GM19397 (cell line): Measurements from ENCODE around the gene MANSC1.

Source experiments
- ATAC-seq: cut with Tn5 transposase; IDR thresholded peaks from one replicate; pipeline ENCODE4 v1.9.1; 2021; ENCODE audit warnings: mild to moderate bottlenecking, moderate library complexity; ENCODE audit not compliant: unreplicated experiment

Gene MANSC1

GRCh38 chr12:12349711-12350665 lies at the start of gene MANSC1:
TSS of gene MANSC1 (minus strand) at chr12:12350242. CDS start at chr12:12343314, 6,928 bp downstream.
- ATAC-seq: no peak

DNA sequence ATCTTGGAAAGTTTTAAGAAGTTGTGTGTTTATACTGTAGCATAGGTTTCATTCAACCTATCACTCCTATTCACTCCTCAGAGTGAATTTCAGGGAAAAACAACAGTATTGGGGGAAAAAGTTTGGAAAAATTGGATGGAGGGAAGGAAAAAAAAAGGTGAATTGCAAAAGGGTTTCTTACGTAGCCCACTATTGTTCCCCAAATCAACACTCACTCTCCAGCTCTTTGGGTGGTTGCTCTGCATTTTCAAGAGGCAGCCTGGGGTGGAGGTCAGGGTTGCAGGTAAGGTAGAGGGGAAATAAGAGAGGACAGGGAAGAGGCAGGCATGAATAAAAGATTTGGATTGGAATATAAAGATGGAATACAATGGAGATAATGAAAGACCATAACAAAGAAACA lies 49.1 kb upstream of the MANSC1 start:
- no peak for ATAC-seq

DNA sequence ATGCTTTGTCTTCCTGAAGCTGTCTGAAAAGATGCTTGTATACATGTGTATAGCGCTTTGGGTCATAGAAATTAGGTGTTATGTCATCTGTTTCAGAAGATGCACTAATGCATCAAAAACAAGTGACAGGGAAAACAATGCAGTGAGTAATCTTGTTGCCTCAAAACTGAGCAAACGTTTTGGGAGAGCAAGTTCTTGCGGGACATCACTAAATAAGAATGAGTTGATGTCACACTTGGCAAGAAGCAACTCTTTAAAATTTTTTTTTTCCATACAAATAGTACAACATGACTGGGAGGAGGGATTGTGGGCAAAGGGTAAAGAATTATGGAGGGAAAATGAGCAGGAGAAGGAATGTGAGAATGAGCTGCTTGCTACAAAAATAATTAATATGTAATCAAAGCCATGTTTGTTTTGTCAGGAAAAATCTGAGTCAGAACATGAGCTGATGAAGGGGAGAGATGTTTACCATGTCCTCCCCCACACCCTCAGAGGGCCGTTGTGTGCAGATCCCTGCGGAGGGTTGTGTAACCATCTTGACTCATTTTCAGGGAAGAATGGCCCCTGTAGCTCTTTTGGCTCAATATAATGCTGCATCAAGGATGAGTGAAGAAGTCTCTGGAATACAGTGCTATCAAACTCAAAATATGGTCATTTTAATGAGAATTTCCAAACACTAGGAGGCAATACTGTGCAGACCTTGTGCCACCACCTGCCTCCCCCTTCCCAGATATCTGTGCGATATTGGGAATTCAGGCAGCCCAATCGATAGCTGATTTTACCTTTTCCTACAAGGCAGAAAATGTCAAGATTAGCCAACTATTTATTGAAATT lies 48.2 kb upstream of the MANSC1 start:
- no peak for ATAC-seq

GRCh38 chr12:12397184-12397583 lies 47.1 kb upstream of the MANSC1 start:
- ATAC-seq: no peak

DNA sequence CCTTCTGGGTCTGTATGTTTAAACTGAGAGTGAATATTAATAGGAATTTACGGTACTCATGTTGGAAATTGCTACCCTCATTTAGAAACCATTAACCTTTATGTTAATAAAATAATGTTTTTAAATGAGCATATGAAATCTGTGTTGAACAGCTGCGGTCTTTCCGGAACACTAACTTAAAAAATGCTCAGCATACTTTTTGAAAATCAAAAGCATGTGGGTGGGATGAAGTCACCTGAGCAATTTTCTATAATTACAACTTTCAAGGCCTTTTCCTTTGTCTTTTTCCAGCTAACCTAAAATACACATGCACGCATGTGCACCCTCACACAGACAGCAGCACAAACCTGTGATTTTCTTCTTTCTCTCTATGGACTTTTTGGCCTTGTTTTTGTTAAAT lies 46.7 kb upstream of the MANSC1 start:
- ATAC-seq: no peak

DNA sequence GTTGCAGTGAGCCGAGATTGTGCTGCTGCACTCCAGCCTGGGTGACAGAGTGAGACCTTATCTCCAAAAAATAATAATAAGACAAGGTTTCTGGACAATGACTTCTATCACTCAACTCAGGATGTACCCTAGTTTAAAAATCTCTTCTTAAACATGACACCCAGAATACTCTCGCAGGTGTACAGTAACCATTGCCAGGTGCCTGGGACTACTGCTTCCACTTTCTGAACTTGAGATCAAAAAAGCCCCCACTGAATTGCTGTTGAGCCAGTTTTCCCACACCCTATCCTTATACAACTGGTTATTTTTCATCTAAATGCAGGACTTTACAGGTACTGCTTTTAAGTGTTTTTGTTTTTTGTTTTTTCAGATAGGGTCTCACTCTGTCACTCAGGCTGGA lies 43.1 kb upstream of the MANSC1 start:
- ATAC-seq: no peak

GRCh38 chr12:12392413-12392812 lies 42.4 kb upstream of the MANSC1 start:
- no peak for ATAC-seq

DNA sequence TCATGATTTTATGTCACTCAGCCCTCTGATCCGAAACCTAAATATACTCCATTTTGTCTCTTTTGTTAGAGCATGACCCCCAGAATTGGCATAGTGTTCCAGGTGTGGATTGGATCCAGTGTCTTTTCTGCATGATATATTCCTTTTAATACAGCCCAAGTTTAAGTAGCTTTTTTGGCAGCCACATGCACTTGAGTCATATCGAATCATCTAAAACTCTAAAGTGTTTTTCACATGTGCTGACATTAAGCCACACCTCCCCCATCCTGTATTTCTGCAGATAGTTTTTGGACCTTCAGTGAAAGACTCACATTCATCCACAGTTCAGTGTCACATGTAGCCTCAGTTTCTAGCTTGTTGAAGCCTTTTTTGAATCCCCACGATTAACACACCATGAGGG lies 37.5 kb upstream of the MANSC1 start:
- ATAC-seq: no peak

DNA sequence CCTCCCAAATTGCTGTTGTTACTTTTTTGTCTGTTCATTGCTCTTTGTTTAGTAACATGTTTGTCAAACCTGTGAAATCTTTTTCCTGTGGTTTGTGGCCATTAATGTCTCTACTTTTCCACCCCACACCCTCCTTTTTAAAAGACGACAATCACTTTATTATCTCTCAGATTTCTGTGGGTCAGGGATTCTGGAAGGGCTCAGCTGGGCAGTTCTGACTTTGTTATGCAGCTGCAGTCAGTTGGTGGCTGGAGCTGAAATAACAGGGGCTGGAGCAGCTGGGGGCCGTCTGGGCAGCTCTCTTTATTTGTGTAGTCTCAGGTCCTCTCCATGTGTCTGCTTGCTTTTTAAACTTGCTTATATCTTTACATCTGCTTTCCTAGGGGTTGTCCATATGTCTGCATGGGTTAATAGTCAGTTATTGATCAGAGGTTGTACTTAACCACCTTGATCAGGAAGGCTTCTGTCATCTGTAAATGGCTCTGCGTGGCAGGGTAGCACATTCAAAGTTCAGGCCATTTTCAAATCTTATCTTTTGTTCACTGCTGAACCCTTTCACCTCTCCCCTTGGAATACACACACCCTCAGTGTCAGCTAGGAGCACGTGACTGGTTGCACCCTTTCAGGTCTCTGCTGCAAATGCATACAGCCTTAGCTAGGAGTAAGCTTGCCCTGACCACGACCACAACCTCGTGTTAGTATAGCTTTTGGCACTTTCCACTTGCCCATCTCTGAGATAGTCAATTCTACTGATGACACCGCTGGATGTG lies 34.7 kb upstream of the MANSC1 start:
- no peak for ATAC-seq

DNA sequence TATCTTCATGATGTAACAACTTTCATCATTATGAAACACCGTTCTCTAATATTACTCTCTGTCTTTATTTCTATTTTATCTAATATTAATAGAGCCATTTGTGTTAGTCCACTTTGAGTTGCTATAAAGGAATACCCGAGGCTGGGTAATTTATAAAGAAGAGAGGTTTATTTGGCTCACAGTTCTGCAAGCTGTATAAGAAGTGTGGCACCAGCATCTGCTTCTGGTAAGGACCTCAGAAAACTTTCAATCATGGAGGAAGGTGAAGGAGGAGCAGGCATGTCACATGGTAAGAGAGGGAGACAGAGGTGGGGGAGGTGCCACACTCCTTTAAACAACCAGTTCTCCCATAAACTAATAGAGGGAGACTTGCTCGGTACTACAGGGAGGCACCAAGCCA lies 31.9 kb upstream of the MANSC1 start:
- no peak for ATAC-seq

DNA sequence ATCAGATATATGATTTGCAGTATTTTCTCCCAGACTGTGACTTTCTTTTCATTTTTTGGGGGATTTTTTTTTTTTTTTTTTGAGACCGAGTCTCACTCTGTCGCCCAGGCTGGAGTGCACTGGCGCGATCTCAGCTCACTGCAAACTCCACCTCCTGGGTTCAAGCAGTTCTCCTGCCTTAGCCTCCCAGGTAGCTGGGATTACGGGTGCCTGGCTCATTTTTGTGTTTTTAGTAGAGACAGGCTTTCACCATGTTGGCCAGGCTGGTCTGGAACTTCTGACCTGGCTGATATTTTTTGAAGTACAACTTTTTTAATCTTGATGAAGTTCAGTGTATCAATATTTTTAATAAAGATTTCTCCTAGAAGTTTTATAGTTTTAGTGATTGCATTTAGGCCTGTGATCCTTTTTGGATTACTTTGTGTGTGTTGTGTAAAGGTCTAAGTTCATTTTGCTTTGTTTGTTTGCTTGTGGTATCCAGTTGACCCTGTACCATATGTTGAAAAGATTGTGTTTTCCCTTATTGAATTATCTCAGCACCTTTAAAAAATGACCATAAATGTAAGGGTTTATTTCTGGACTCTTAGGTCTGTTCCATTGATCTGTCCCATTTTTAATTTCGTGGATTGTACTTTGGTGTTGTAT lies 31.0 kb upstream of the MANSC1 start:
- ATAC-seq: no peak

GRCh38 chr12:12379831-12380730 lies 30.0 kb upstream of the MANSC1 start:
- no peak for ATAC-seq

GRCh38 chr12:12378616-12379015 lies 28.6 kb upstream of the MANSC1 start:
- no peak for ATAC-seq

DNA sequence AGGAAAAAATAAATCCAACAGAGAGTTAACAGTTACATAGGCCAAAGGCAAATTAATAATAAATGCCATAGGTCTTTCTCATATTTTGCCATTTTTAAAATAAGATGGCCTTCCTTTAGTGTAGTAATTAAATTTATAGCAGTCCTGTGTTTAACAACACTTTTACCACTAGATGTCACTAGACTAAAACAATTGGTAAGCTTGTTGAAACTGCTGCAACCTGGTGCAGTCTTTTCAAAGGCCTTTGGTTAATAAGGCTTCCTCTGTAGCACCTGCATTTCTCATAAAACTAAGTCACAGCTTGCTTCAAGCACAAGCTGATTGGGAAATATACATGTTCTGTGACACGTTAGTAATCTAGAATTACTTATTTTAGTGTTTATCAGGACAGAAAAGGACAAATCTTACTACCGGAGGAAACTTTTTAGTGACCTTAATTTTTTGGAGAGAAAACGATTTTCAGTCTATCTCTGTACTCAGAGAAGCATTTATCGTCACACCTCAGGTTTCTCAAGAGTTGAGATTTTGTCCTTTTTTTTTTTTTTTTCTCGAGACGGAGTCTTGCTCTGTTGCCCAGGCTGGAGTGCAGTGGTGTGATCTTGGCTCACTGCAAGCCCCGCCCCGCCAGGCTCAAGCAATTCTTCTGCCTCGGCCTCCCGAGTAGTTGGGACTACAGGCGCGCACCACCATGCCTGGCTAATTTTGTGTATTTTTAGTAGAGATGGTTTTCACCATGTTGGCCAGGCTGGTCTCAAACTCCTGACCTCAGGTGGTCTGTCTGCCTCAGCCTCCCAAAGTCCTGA lies 26.8 kb upstream of the MANSC1 start:
- ATAC-seq: no peak

- no peak for ATAC-seq
These were observed 23.1 kb upstream of the MANSC1 start for GRCh38 chr12:12372946-12373722.

DNA sequence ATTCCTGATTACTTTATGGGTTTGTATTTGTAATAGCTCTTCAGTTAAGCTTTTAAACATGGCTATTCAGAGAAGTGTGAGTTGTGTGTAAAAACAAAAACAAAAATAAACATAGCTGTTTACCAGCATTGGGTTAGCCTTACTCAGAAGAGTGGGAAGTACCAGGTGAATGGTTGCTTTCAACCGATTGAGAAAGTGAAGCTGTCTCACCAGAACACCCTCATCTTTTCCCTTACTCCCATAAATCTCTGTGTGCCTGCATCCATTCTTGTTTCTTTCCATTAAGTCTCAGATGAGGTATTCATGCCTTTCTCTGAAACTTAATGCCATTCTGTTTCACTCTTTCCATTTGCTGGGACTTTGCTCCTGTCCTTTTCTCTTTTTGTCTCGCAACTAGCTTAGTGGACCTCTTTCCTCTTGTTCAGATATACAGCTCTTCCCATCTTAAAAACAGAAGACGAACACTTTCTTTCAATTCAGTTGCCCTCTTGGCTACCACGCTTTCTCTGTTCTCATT lies 17.5 kb upstream of the MANSC1 start:
- no peak for ATAC-seq

GRCh38 chr12:12366701-12367481 lies 16.8 kb upstream of the MANSC1 start:
- no peak for ATAC-seq
